Uterus (tissue), 2 donors: Measurements from ENCODE around the gene CREB5.

ENCODE experiments used
- POLR2A ChIP-seq, 2 donors: fragments of 450-650 bp; IDR thresholded peaks; one replicate each; pipeline ENCODE4 v1.6.1; 2016; ENCODE audit warnings: antibody characterized with exemption in 2 of 2, mild to moderate bottlenecking in 1 of 2, moderate library complexity in 1 of 2
- TF ChIP-seq, protein P1 (sequence below), 4 experiments: fragments of 200-600 bp in 2 of 4; fragments of 450-650 bp in 2 of 4; sonication (generic) in 2 of 4; IDR thresholded peaks; one replicate each; pipeline ENCODE4 v1.5.1; 2016 to 2019; ENCODE audit warnings: antibody characterized with exemption in 4 of 4, mild to moderate bottlenecking in 2 of 4, moderate library complexity in 1 of 4

DNA sequence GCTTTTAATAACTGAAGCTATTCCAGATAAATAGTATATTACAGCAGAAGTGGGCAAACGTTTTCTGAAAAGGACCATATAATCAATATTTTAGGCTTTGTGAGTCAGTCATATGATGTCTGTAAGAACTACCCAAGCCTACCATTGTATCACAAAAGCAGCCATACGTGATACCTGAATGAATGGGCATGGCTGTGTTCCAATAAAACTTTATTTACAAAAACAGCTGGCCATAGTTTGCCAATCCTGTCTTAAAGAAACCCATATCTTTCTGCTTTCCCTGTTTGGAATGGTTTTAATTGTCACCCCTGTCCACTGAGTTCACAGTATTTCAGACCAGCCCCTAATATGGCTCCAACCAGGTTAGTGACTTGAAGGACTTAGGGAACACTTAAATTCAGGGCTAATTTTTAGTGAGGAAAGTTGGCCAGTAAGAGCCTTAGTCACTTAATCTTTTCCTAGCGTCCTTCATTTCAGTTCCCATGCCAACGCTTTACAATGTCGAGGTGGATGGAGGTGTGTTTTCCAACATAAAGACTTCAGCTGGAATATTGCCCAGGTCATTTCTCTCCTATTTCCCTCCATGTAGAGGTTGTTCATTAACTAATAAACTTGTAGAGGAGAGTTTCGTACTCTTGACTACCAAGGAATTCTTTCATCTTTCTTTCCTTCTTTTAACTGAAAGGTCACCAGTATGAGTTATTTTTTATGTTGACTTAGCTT lies 361.3 kb downstream of the CREB5 start:
- TF ChIP-seq, protein P1, sequence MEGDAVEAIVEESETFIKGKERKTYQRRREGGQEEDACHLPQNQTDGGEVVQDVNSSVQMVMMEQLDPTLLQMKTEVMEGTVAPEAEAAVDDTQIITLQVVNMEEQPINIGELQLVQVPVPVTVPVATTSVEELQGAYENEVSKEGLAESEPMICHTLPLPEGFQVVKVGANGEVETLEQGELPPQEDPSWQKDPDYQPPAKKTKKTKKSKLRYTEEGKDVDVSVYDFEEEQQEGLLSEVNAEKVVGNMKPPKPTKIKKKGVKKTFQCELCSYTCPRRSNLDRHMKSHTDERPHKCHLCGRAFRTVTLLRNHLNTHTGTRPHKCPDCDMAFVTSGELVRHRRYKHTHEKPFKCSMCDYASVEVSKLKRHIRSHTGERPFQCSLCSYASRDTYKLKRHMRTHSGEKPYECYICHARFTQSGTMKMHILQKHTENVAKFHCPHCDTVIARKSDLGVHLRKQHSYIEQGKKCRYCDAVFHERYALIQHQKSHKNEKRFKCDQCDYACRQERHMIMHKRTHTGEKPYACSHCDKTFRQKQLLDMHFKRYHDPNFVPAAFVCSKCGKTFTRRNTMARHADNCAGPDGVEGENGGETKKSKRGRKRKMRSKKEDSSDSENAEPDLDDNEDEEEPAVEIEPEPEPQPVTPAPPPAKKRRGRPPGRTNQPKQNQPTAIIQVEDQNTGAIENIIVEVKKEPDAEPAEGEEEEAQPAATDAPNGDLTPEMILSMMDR (IDR thresholded peaks at IDR 0.05) = no peak
- no peak for TF ChIP-seq POLR2A (IDR thresholded peaks at IDR 0.05)
